H9 (cell line): ENCODE results near the gene VSTM2L. TPM values are rescaled to one million over a fixed set of nuclear protein-coding genes. Genes with fewer than 3 reads are reported as not detected.

Experiments used
- DNase-seq: peaks from one replicate; pipeline ENCODE4 v3.0.0-alpha.2; 2017
- H2AFZ ChIP-seq: one replicate; pipeline ENCODE4 v1.6.1; 2013; ENCODE audit warnings: mild to moderate bottlenecking, low read length, control low read depth, moderate library complexity
- H2AK5ac ChIP-seq: 2 replicates; pipeline ENCODE4 v1.6.1; 2013; ENCODE audit warnings: low read length, control low read depth, mixed read lengths; ENCODE audit not compliant: insufficient read length
- H2BK120ac ChIP-seq: one replicate; pipeline ENCODE4 v1.6.1; 2013; ENCODE audit warnings: low read depth, mild to moderate bottlenecking, low read length, control low read depth, inconsistent platforms; ENCODE audit not compliant: poor library complexity, severe bottlenecking
- H2BK12ac ChIP-seq: 2 replicates; pipeline ENCODE4 v1.6.1; 2013; ENCODE audit warnings: low read length, control low read depth, mixed read lengths, low read depth; ENCODE audit not compliant: insufficient read length
- H2BK15ac ChIP-seq: 2 replicates; pipeline ENCODE4 v1.6.1; 2013; ENCODE audit warnings: low read depth, low read length, control low read depth
- H2BK20ac ChIP-seq: one replicate; pipeline ENCODE4 v1.6.1; 2013; ENCODE audit warnings: low read depth, mild to moderate bottlenecking, low read length, control low read depth, inconsistent platforms; ENCODE audit not compliant: poor library complexity, severe bottlenecking
- H2BK5ac ChIP-seq: 2 replicates; pipeline ENCODE4 v1.6.1; 2013; ENCODE audit warnings: low read length, control low read depth, mixed read lengths; ENCODE audit not compliant: insufficient read length
- H3K14ac ChIP-seq: 2 replicates; pipeline ENCODE4 v1.6.1; 2013; ENCODE audit warnings: low read length, control low read depth; ENCODE audit not compliant: insufficient read depth
- H3K18ac ChIP-seq: 2 replicates; pipeline ENCODE4 v1.6.1; 2013; ENCODE audit warnings: low read depth, mild to moderate bottlenecking, mixed read lengths, low read length, control low read depth; ENCODE audit not compliant: insufficient read length
- H3K23ac ChIP-seq: 2 replicates; pipeline ENCODE4 v1.6.1; 2013; ENCODE audit warnings: low read length, control low read depth, mixed read lengths, low read depth; ENCODE audit not compliant: insufficient read length
- H3K23me2 ChIP-seq: 2 replicates; pipeline ENCODE4 v1.6.1; 2013; ENCODE audit warnings: low read depth, mild to moderate bottlenecking, mixed read lengths, low read length, control low read depth; ENCODE audit not compliant: insufficient read length, poor library complexity, severe bottlenecking
- H3K27ac ChIP-seq: 2 replicates; pipeline ENCODE4 v1.5.1; 2013; ENCODE audit warnings: low read length, control low read depth, mixed read lengths, low read depth; ENCODE audit not compliant: insufficient read length
- H3K27me3 ChIP-seq: 2 replicates; pipeline ENCODE4 v1.6.1; 2013; ENCODE audit warnings: low read length, control low read depth, inconsistent platforms; ENCODE audit not compliant: insufficient read depth
- H3K4ac ChIP-seq: 2 replicates; pipeline ENCODE4 v1.6.1; 2013; ENCODE audit warnings: low read depth, mild to moderate bottlenecking, control low read depth, inconsistent platforms, low read length, moderate library complexity
- H3K4me1 ChIP-seq: 2 replicates; pipeline ENCODE4 v1.6.1; 2013; ENCODE audit warnings: low read length, control low read depth, inconsistent platforms; ENCODE audit not compliant: insufficient read depth
- H3K4me2 ChIP-seq: 2 replicates; pipeline ENCODE4 v1.6.1; 2013; ENCODE audit warnings: low read length, control low read depth, mixed read lengths; ENCODE audit not compliant: insufficient read length, insufficient read depth
- H3K56ac ChIP-seq: 2 replicates; pipeline ENCODE4 v1.6.1; 2013; ENCODE audit warnings: low read depth, mild to moderate bottlenecking, mixed read lengths, low read length, control low read depth; ENCODE audit not compliant: insufficient read length
- H3K79me1 ChIP-seq: 2 replicates; pipeline ENCODE4 v1.6.1; 2013; ENCODE audit warnings: low read depth, mild to moderate bottlenecking, moderate library complexity, low read length, control low read depth, inconsistent platforms; ENCODE audit not compliant: insufficient read depth, poor library complexity, severe bottlenecking
- H3K79me2 ChIP-seq: 2 replicates; pipeline ENCODE4 v1.6.1; 2013; ENCODE audit warnings: low read length, control low read depth, inconsistent platforms; ENCODE audit not compliant: insufficient read depth
- H3K9ac ChIP-seq: 2 replicates; pipeline ENCODE4 v1.6.1; 2013; ENCODE audit warnings: low read length, control low read depth, mixed read lengths; ENCODE audit not compliant: insufficient read length; ENCODE audit errors: extremely low read depth
- H3K9me3 ChIP-seq: one replicate; pipeline ENCODE4 v1.6.1; 2013; ENCODE audit warnings: low read depth, low read length, inconsistent platforms; ENCODE audit not compliant: control insufficient read depth
- H3T11ph ChIP-seq: one replicate; pipeline ENCODE4 v1.6.1; 2013; ENCODE audit warnings: mild to moderate bottlenecking, low read length, control low read depth, inconsistent platforms
- H4K20me1 ChIP-seq: one replicate; pipeline ENCODE4 v1.6.1; 2013; ENCODE audit not compliant: control insufficient read depth, insufficient read length, insufficient read depth
- H4K5ac ChIP-seq: 2 replicates; pipeline ENCODE4 v1.6.1; 2013; ENCODE audit warnings: low read depth, mild to moderate bottlenecking, mixed read lengths, low read length, control low read depth; ENCODE audit not compliant: insufficient read length
- H4K8ac ChIP-seq: replicated peaks from 2 replicates; pipeline ENCODE4 v1.6.1; 2013; ENCODE audit warnings: low read length, control low read depth, mixed read lengths, low read depth; ENCODE audit not compliant: insufficient read length
- H4K91ac ChIP-seq: 2 replicates; pipeline ENCODE4 v1.6.1; 2013; ENCODE audit warnings: low read depth, mild to moderate bottlenecking, moderate library complexity, mixed read lengths, low read length, control low read depth; ENCODE audit not compliant: insufficient read length
- H3K27ac Mint-ChIP-seq, 3 experiments: 2 replicates in 2 of 3; 3 replicates in 1 of 3; pipeline ENCODE4 v1.8.0; 2020 to 2021; ENCODE audit warnings: mixed read lengths in 3 of 3, mild to moderate bottlenecking in 1 of 3, moderate library complexity in 1 of 3
- H3K27me3 Mint-ChIP-seq: 2 replicates; pipeline ENCODE4 v1.8.0; 2021; ENCODE audit warnings: low read depth, mild to moderate bottlenecking, moderate library complexity, mixed read lengths
- H3K36me3 Mint-ChIP-seq, 3 experiments: 2 replicates in 2 of 3; 3 replicates in 1 of 3; pipeline ENCODE4 v1.8.0; 2020 to 2021; ENCODE audit warnings: low read depth in 3 of 3, mixed read lengths in 3 of 3; ENCODE audit not compliant: insufficient read depth in 1 of 3
- H3K4me1 Mint-ChIP-seq, 2 experiments: 2 replicates each; pipeline ENCODE4 v1.8.0; 2020; ENCODE audit warnings: mixed read lengths in 2 of 2
- H3K4me3 Mint-ChIP-seq, 2 experiments: 2 replicates in 1 of 2; 3 replicates in 1 of 2; pipeline ENCODE4 v1.8.0; 2020 to 2021; ENCODE audit warnings: mild to moderate bottlenecking in 2 of 2, mixed read lengths in 2 of 2, moderate library complexity in 1 of 2
- H3K9me3 Mint-ChIP-seq, 2 experiments: 2 replicates in 1 of 2; 3 replicates in 1 of 2; pipeline ENCODE4 v1.8.0; 2020; ENCODE audit warnings: mild to moderate bottlenecking in 2 of 2, mixed read lengths in 2 of 2, moderate library complexity in 1 of 2
- WGBS: extraction: QIAGEN DNeasy Blood & Tissue Kit; methylation state at CpG from one replicate; pipeline ENCODE4 v1.1.7; 2013; ENCODE audit warnings: missing lambda C conversion rate, low lambda C conversion rate, mixed read lengths; ENCODE audit not compliant: insufficient read length; ENCODE audit errors: extremely low coverage; 5-methylcytosine and 5-hydroxymethylcytosine counted together
- total RNA-seq: library from RNA; stranded (reverse); gene quantifications from 2 replicates; pipeline ENCODE4 v1.2.1, GENCODE V29; 2021
- TF ChIP-seq, protein P1 (sequence below): fragments of 200-600 bp; sonication (generic); conservative IDR thresholded peaks from 3 replicates; pipeline ENCODE4 v1.8.0; 2021; ENCODE audit warnings: antibody characterized with exemption, mild to moderate bottlenecking

Gene VSTM2L
- total RNA-seq, 1 experiment from 2014 or later, result 2.1 TPM

- Histone ChIP-seq H3K79me1 (no peaks in the 10 kb centered on the region), H3K4me1 (peaks cover 10% of the 10 kb centered on the region; the same call in 1 of the 2 replicates), H4K91ac (no peak overlapping the region), H3K4me2 (peak overlapping the region; percentile 62), H3K9ac (no peak overlapping the region), H4K5ac (no peak overlapping the region), H2BK20ac (no peak overlapping the region), H3K23me2 (peaks cover 3% of the 10 kb centered on the region), H2AFZ (no peak overlapping the region), H2BK5ac (no peak overlapping the region), H4K20me1 (no peaks in the 10 kb centered on the region), H2BK120ac (no peak overlapping the region), H2AK5ac (no peak overlapping the region), H3K79me2 (no peaks in the 10 kb centered on the region), H3K23ac (no peak overlapping the region), H4K8ac (no peak overlapping the region), H3K27ac (no peak overlapping the region), H3K9me3 (no peaks in the 10 kb centered on the region), H3K14ac (no peak overlapping the region), H3K56ac (no peak overlapping the region), H3K27me3 (no peaks in the 10 kb centered on the region; the same call in 1 of the 2 replicates), H2BK12ac (no peak overlapping the region), H3K4ac (no peak overlapping the region), H2BK15ac (no peak overlapping the region), H3K18ac (no peak overlapping the region), H3T11ph (no peak overlapping the region)
- no CpG with 5 or more reads among the region's 10 CpGs for WGBS
- peaks cover 28 to 43% of the 10 kb centered on the region in 2 experiments for H3K4me1 Mint-ChIP-seq
- DNase-seq, result no peak
- peaks cover under 1 to 1% of the 10 kb centered on the region in 2 experiments; a peak in 2 of 5 replicates for H3K9me3 Mint-ChIP-seq
- peaks cover 15% of the 10 kb centered on the region for H3K27me3 Mint-ChIP-seq
- H3K27ac Mint-ChIP-seq, result no peak overlapping the region
- peak overlapping the region; percentile 28 to 52; a peak in 4 of 5 replicates for H3K4me3 Mint-ChIP-seq
- TF ChIP-seq, protein P1, sequence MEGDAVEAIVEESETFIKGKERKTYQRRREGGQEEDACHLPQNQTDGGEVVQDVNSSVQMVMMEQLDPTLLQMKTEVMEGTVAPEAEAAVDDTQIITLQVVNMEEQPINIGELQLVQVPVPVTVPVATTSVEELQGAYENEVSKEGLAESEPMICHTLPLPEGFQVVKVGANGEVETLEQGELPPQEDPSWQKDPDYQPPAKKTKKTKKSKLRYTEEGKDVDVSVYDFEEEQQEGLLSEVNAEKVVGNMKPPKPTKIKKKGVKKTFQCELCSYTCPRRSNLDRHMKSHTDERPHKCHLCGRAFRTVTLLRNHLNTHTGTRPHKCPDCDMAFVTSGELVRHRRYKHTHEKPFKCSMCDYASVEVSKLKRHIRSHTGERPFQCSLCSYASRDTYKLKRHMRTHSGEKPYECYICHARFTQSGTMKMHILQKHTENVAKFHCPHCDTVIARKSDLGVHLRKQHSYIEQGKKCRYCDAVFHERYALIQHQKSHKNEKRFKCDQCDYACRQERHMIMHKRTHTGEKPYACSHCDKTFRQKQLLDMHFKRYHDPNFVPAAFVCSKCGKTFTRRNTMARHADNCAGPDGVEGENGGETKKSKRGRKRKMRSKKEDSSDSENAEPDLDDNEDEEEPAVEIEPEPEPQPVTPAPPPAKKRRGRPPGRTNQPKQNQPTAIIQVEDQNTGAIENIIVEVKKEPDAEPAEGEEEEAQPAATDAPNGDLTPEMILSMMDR, result no peak
- peaks cover 3 to 6% (median 5%) of the 10 kb centered on the region in 3 experiments; a peak in 6 of 7 replicates for H3K36me3 Mint-ChIP-seq
Measured at GRCh38 chr20:37976887-37977286, 74.0 kb downstream of the VSTM2L start.
